Liver (tissue), 9 donors: ENCODE results near the gene STK40. TPM values are rescaled to one million over a fixed set of nuclear protein-coding genes. Genes with fewer than 3 reads are reported as not detected.

ENCODE experiments used
- DNase-seq: peaks from one replicate; pipeline ENCODE4 v3.0.0-alpha.2; 2017; ENCODE audit warnings: low spot score
- H3K27ac ChIP-seq, 2 donors: one replicate each; pipeline ENCODE4 v1.7.0; 2013; ENCODE audit warnings: inconsistent platforms in 2 of 2, low read length in 2 of 2, control low read depth in 1 of 2, low read depth in 1 of 2, mild to moderate bottlenecking in 1 of 2
- H3K27me3 ChIP-seq, 4 donors: one replicate each; pipeline versions ENCODE4 v1.6.1 to v1.7.0; 2013; ENCODE audit warnings: low read length in 3 of 4, inconsistent platforms in 1 of 4, mild to moderate bottlenecking in 1 of 4, moderate library complexity in 1 of 4; ENCODE audit not compliant: control insufficient read depth in 4 of 4, insufficient read depth in 4 of 4
- H3K36me3 ChIP-seq, 4 donors: one replicate each; pipeline versions ENCODE4 v1.6.1 to v1.7.0; 2013; ENCODE audit warnings: low read length in 3 of 4, mild to moderate bottlenecking in 3 of 4, low read depth in 1 of 4, moderate library complexity in 1 of 4; ENCODE audit not compliant: control insufficient read depth in 4 of 4, insufficient read depth in 3 of 4
- H3K4me1 ChIP-seq, 4 donors: one replicate each; pipeline versions ENCODE4 v1.6.1 to v1.7.0; 2013; ENCODE audit warnings: low read length in 3 of 4, mild to moderate bottlenecking in 3 of 4, moderate library complexity in 1 of 4; ENCODE audit not compliant: control insufficient read depth in 4 of 4, insufficient read depth in 4 of 4
- H3K4me3 ChIP-seq, 3 donors: one replicate each; pipeline versions ENCODE4 v1.6.1 to v1.7.0; 2013; ENCODE audit warnings: low read length in 3 of 3, control low read depth in 1 of 3, low read depth in 1 of 3, mild to moderate bottlenecking in 1 of 3
- H3K9ac ChIP-seq, 2 donors: one replicate each; pipeline ENCODE4 v1.7.0; 2013; ENCODE audit warnings: low read length in 2 of 2, mild to moderate bottlenecking in 2 of 2, moderate library complexity in 2 of 2, control low read depth in 1 of 2, low read depth in 1 of 2
- H3K9me3 ChIP-seq, 4 donors: one replicate each; pipeline versions ENCODE4 v1.6.1 to v1.7.0; 2013; ENCODE audit warnings: low read length in 3 of 4; ENCODE audit not compliant: control insufficient read depth in 4 of 4
- ATF3 ChIP-seq: IDR thresholded peaks from 2 replicates; pipeline ENCODE4 v1.6.1; 2016; ENCODE audit warnings: antibody characterized with exemption
- CTCF ChIP-seq: fragments of 150-350 bp; IDR thresholded peaks from 2 replicates; pipeline ENCODE4 v1.5.1; 2017; ENCODE audit warnings: improper control_type of control experiment, low read depth, low read length; ENCODE audit not compliant: missing input control
- EGR1 ChIP-seq, 2 donors: IDR thresholded peaks; 2 replicates each; pipeline ENCODE4 v1.6.1; 2016 to 2018; ENCODE audit warnings: antibody characterized with exemption in 2 of 2, low read depth in 2 of 2
- GABPA ChIP-seq, 2 donors: IDR thresholded peaks in 1 of 2; conservative IDR thresholded peaks in 1 of 2; 2 replicates each; pipeline ENCODE4 v1.6.1; 2016; ENCODE audit warnings: antibody characterized with exemption in 2 of 2, mild to moderate bottlenecking in 1 of 2, moderate library complexity in 1 of 2
- HNF4A ChIP-seq, 2 donors: conservative IDR thresholded peaks; 2 replicates each; pipeline ENCODE4 v1.6.1; 2016; ENCODE audit warnings: antibody characterized with exemption in 2 of 2, mild to moderate bottlenecking in 2 of 2
- HNF4G ChIP-seq: IDR thresholded peaks from 2 replicates; pipeline ENCODE4 v1.6.1; 2016; ENCODE audit warnings: antibody characterized with exemption
- JUND ChIP-seq, 2 donors: IDR thresholded peaks; 2 replicates each; pipeline ENCODE4 v1.6.1; 2016; ENCODE audit warnings: antibody characterized with exemption in 2 of 2
- MAX ChIP-seq: IDR thresholded peaks from 2 replicates; pipeline ENCODE4 v1.6.1; 2016; ENCODE audit warnings: antibody characterized with exemption
- NR2F2 ChIP-seq: IDR thresholded peaks from 2 replicates; pipeline ENCODE4 v1.6.1; 2016; ENCODE audit warnings: antibody characterized with exemption
- RAD21 ChIP-seq, 2 donors: IDR thresholded peaks; 2 replicates each; pipeline ENCODE4 v1.6.1; 2016; ENCODE audit warnings: antibody characterized with exemption in 2 of 2, mild to moderate bottlenecking in 2 of 2
- RXRA ChIP-seq, 2 donors: IDR thresholded peaks; 2 replicates each; pipeline ENCODE4 v1.6.1; 2017 to 2018; ENCODE audit warnings: antibody characterized with exemption in 2 of 2, mild to moderate bottlenecking in 1 of 2
- YY1 ChIP-seq: IDR thresholded peaks from 2 replicates; pipeline ENCODE4 v1.6.1; 2016; ENCODE audit warnings: antibody characterized with exemption, mild to moderate bottlenecking
- ZBTB33 ChIP-seq: IDR thresholded peaks from 2 replicates; pipeline ENCODE4 v1.6.1; 2016; ENCODE audit warnings: antibody characterized with exemption
- whole genome bisulfite sequencing: extraction: QIAGEN DNeasy Blood & Tissue Kit; methylation state at CpG from one replicate; pipeline ENCODE4 v1.1.7; 2013; 5-methylcytosine and 5-hydroxymethylcytosine counted together
- polyA plus RNA-seq, 2 donors: library from polyadenylated mRNA; stranded (reverse) in 1 of 2; unstranded in 1 of 2; fragments of 200-250 nt in 1 of 2; fragments of >200 nt in 1 of 2; fragmentation: Nextera tagmentation in 1 of 2; extraction: Ambion mirVana in 1 of 2; gene quantifications; one replicate each; pipeline versions ENCODE4 v1.2.1 to v1.2.3, GENCODE V29; 2013 to 2015
- total RNA-seq, 2 donors: library from RNA; depleted of rRNA; stranded (reverse); fragments of >200 nt; gene quantifications; one replicate each; pipeline ENCODE4 v1.2.3, GENCODE V29; 2014
- TF ChIP-seq, protein P1 (sequence below): IDR thresholded peaks from 2 replicates; pipeline ENCODE4 v1.6.1; 2016; ENCODE audit warnings: antibody characterized with exemption, mild to moderate bottlenecking
- donor health status: healthy.
- donor health status: healthy.
- donor health status: healthy.
- donor health status: healthy.
- donor health status: healthy.

Gene STK40
- total and polyA plus RNA-seq, 4 donors, result 13.0 to 26.8 (median 21.9) TPM

DNA sequence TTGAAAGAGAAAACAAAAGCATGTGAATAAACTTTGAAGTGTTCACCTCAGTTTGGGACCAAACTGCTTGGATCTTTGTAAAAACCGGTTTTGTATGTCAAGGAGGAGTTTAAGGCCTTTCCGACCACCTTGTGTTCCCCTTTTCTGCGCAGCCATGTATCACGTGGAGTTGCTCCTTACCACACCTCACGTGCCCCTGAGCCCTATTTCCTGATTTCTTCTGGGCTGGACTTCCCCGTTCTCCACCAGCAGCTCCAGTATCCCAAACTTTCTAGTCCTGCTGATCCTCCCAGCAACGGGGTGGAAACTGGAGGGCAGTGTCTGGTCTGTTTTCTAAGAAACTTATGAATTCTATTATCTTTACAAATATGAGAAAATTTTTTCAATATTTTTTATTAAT lies 81.2 kb downstream of the STK40 start (continued):
- TF ChIP-seq, protein P1, sequence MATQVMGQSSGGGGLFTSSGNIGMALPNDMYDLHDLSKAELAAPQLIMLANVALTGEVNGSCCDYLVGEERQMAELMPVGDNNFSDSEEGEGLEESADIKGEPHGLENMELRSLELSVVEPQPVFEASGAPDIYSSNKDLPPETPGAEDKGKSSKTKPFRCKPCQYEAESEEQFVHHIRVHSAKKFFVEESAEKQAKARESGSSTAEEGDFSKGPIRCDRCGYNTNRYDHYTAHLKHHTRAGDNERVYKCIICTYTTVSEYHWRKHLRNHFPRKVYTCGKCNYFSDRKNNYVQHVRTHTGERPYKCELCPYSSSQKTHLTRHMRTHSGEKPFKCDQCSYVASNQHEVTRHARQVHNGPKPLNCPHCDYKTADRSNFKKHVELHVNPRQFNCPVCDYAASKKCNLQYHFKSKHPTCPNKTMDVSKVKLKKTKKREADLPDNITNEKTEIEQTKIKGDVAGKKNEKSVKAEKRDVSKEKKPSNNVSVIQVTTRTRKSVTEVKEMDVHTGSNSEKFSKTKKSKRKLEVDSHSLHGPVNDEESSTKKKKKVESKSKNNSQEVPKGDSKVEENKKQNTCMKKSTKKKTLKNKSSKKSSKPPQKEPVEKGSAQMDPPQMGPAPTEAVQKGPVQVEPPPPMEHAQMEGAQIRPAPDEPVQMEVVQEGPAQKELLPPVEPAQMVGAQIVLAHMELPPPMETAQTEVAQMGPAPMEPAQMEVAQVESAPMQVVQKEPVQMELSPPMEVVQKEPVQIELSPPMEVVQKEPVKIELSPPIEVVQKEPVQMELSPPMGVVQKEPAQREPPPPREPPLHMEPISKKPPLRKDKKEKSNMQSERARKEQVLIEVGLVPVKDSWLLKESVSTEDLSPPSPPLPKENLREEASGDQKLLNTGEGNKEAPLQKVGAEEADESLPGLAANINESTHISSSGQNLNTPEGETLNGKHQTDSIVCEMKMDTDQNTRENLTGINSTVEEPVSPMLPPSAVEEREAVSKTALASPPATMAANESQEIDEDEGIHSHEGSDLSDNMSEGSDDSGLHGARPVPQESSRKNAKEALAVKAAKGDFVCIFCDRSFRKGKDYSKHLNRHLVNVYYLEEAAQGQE, result no peak
- no peak for TF ChIP-seq EGR1 (IDR thresholded peaks at IDR 0.05; ENCODE audit: low read depth in 2 of 2)

GRCh38 chr1:36303650-36304360 lies 81.9 kb downstream of the STK40 start:
- DNase-seq, result no peak
- Histone ChIP-seq H3K36me3 (peaks cover 15 to 43% (median 37%) of the 10 kb centered on the region in 4 donors), H3K9me3 (no peaks in the 10 kb centered on the region), H3K4me1 (peaks cover 3 to 15% (median 11%) of the 10 kb centered on the region in 4 donors), H3K4me3 (no peak overlapping the region), H3K9ac (no peak overlapping the region), H3K27me3 (no peaks in the 10 kb centered on the region), H3K27ac (no peak overlapping the region)
- TF ChIP-seq ZBTB33 (no peak), CTCF (no peak), HNF4A (conservative IDR thresholded peaks at IDR 0.05) (no peak), MAX (no peak), RAD21 (IDR thresholded peaks at IDR 0.05) (no peak), YY1 (no peak), JUND (IDR thresholded peaks at IDR 0.05) (no peak), NR2F2 (no peak), RXRA (IDR thresholded peaks at IDR 0.05) (no peak), EGR1 (IDR thresholded peaks at IDR 0.05; ENCODE audit: low read depth in 2 of 2) (no peak), GABPA (IDR thresholded peaks at IDR 0.05 in 1 of 2, conservative IDR thresholded peaks at IDR 0.05 in 1 of 2) (no peak), ATF3 (no peak), HNF4G (no peak)
- TF ChIP-seq, protein P1, result no peak
- WGBS, result 92% methylated on average over 23 of the region's 23 CpGs
